Measurements from ENCODE around the gene CRHR1.

DNA sequence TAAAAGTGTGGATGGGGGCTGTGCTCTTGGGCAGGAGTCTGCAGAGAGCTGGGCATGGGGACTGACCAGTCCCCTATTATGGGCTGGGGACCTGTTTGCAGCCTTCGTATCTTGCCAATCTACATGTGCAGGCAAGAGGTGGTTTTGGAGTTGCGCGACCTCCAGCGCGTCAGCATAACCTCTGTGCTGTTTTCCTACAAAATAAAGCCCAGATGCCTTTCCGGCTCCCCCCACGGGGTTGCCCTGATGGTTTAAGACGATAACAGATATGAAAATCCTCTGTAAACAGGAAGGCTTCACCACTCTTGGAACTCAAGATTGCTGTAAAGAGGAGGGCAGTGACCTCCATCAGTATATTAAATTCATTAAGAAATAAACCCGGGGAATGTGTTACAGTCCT lies 44.1 kb downstream of the CRHR1 start:
- TF ChIP-seq SREBF2 (IDR thresholded peaks at IDR 0.05) (no peak), POLR2A (IDR thresholded peaks at IDR 0.05; ENCODE audit: low read length) (no peak), ZFP36 (IDR thresholded peaks at IDR 0.05; ENCODE audit: borderline replicate concordance, partially characterized antibody) (no peak)
- TF ChIP-seq, protein P1, sequence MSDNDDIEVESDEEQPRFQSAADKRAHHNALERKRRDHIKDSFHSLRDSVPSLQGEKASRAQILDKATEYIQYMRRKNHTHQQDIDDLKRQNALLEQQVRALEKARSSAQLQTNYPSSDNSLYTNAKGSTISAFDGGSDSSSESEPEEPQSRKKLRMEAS (IDR thresholded peaks at IDR 0.05), result no peak
